GM12878 (cell line): ENCODE data around the gene RARB. TPM values are rescaled to one million over a fixed set of nuclear protein-coding genes. Genes with fewer than 3 reads are reported as not detected.

Source experiments
- ATAC-seq: fragments of 200-7000 bp; cut with Tn5 transposase; 3 replicates; pipeline ENCODE4 v1.9.1; 2020; ENCODE audit warnings: mild to moderate bottlenecking, moderate library complexity
- BruUV-seq: library from RNA; stranded (reverse); fragments of 400-500 nt; replicated peaks from 2 replicates; lab custom pipeline; 2021; lab: Mats Ljungman, UMichigan
- CTCF ChIA-PET: fragments of 300-600 bp; sonication (Branson Sonifier 250); formaldehyde crosslinking; extraction: SDS; loops from one replicate; lab custom pipeline; 2021; ENCODE audit warnings: inconsistent platforms; lab: Yijun Ruan, JAX
- POLR2A ChIA-PET: fragments of 350-600 bp; formaldehyde crosslinking; extraction: SDS; loops from one replicate; lab custom pipeline; 2021; ENCODE audit warnings: inconsistent platforms; lab: Charles Lee
- RAD21 ChIA-PET: fragments of 300-600 bp; sonication (Branson Sonifier 250); formaldehyde crosslinking; loops from one replicate; lab custom pipeline; 2023; ENCODE audit warnings: antibody characterized with exemption; ENCODE audit not compliant: unreplicated experiment; lab: Charles Lee
- SMC1A ChIA-PET: fragments of 300-600 bp; sonication (Branson Sonifier 250); formaldehyde crosslinking; loops from one replicate; lab custom pipeline; 2023; ENCODE audit not compliant: unreplicated experiment, uncharacterized antibody; lab: Charles Lee
- DNase-seq: peaks from one replicate; pipeline ENCODE4 v3.0.0-alpha.2; 2011; ENCODE audit warnings: low read depth, low spot score
- FAIRE-seq: peaks from 3 replicates; lab custom pipeline; 2011; peaks lifted over from hg19 to GRCh38; lab: Jason Lieb, UNC
- H2AFZ ChIP-seq: 2 replicates; pipeline ENCODE4 v1.6.0; 2011; ENCODE audit warnings: low read depth, low read length, control low read depth; ENCODE audit not compliant: control insufficient read depth
- H3K27ac ChIP-seq: 2 replicates; pipeline ENCODE4 v1.5.1; 2011; ENCODE audit warnings: control low read depth; ENCODE audit not compliant: control insufficient read depth, insufficient read depth
- H3K27me3 ChIP-seq, 2 experiments: replicated peaks in 1 of 2; 2 replicates each; pipeline versions ENCODE4 v1.6.0 to v1.6.1; 2011; ENCODE audit warnings: low read length in 1 of 2; ENCODE audit not compliant: control insufficient read depth in 2 of 2, insufficient read depth in 2 of 2
- H3K36me3 ChIP-seq, 2 experiments: 2 replicates each; pipeline ENCODE4 v1.5.1; 2011; ENCODE audit warnings: low read length in 1 of 2; ENCODE audit not compliant: control insufficient read depth in 2 of 2, insufficient read depth in 2 of 2
- H3K4me1 ChIP-seq: 2 replicates; pipeline ENCODE4 v1.6.1; 2011; ENCODE audit warnings: mild to moderate bottlenecking, low read length, moderate library complexity, mixed read lengths; ENCODE audit not compliant: control insufficient read depth, insufficient read depth
- H3K4me2 ChIP-seq: 2 replicates; pipeline ENCODE4 v1.6.0; 2011; ENCODE audit warnings: control low read depth; ENCODE audit not compliant: control insufficient read depth, insufficient read depth
- H3K4me3 ChIP-seq: fragments of 200-600 bp; sonication (generic); 2 replicates; pipeline ENCODE4 v1.5.1; 2016
- H3K79me2 ChIP-seq: 2 replicates; pipeline ENCODE4 v1.6.0; 2011; ENCODE audit warnings: low read length; ENCODE audit not compliant: control insufficient read depth, insufficient read depth
- H3K9ac ChIP-seq: 2 replicates; pipeline ENCODE4 v1.8.0; 2011; ENCODE audit warnings: low read length, control low read depth, mixed read lengths; ENCODE audit not compliant: control insufficient read depth, insufficient read depth
- H3K9me3 ChIP-seq: replicated peaks from 3 replicates; pipeline ENCODE4 v1.5.1; 2011; ENCODE audit warnings: mild to moderate bottlenecking, low read length; ENCODE audit not compliant: control insufficient read depth, insufficient read depth
- H4K20me1 ChIP-seq: 2 replicates; pipeline ENCODE4 v1.6.0; 2011; ENCODE audit not compliant: control insufficient read depth, insufficient read depth
- CBX3 ChIP-seq: fragments of 200-600 bp; sonication (generic); IDR thresholded peaks from 2 replicates; pipeline ENCODE4 v1.6.1; 2016; ENCODE audit warnings: low read depth, borderline replicate concordance
- EP300 ChIP-seq, 2 experiments: fragments of 150-350 bp in 1 of 2; IDR thresholded peaks; 2 replicates each; pipeline ENCODE4 v1.6.1; 2011 to 2012; ENCODE audit warnings: low read depth in 2 of 2, low read length in 2 of 2, borderline replicate concordance in 1 of 2, improper control_type of control experiment in 1 of 2, inconsistent platforms in 1 of 2; ENCODE audit not compliant: control insufficient read depth in 1 of 2
- GABPA ChIP-seq: IDR thresholded peaks from 2 replicates; pipeline ENCODE4 v1.6.1; 2014; ENCODE audit warnings: antibody characterized with exemption, low read depth, mild to moderate bottlenecking, inconsistent platforms
- HCFC1 ChIP-seq: fragments of 150-350 bp; IDR thresholded peaks from 2 replicates; pipeline ENCODE4 v1.6.1; 2014; ENCODE audit warnings: low read length
- JUND ChIP-seq: IDR thresholded peaks from 2 replicates; pipeline ENCODE4 v1.6.1; 2012; ENCODE audit warnings: low read depth, mild to moderate bottlenecking, low read length, improper control_type of control experiment, moderate library complexity
- POLR2AphosphoS5 ChIP-seq: IDR thresholded peaks from 2 replicates; pipeline ENCODE4 v1.6.1; 2011; ENCODE audit warnings: mild to moderate bottlenecking, low read length, inconsistent platforms
- RAD51 ChIP-seq: fragments of 450-650 bp; IDR thresholded peaks from 2 replicates; pipeline ENCODE4 v1.6.1; 2016; ENCODE audit warnings: moderate library complexity, mild to moderate bottlenecking, inconsistent platforms
- SUPT20H ChIP-seq: IDR thresholded peaks from 2 replicates; pipeline ENCODE4 v1.6.1; 2011; ENCODE audit warnings: low read depth, mild to moderate bottlenecking, low read length, moderate library complexity, borderline replicate concordance; ENCODE audit not compliant: control insufficient read depth
- USF2 ChIP-seq: IDR thresholded peaks from 2 replicates; pipeline ENCODE4 v1.6.1; 2011; ENCODE audit warnings: low read depth, low read length, improper control_type of control experiment, borderline replicate concordance
- WGBS: methylation state at CpG from one replicate; pipeline ENCODE4 v1.1.6; 2016; ENCODE audit warnings: low lambda C conversion rate; ENCODE audit not compliant: insufficient replicate concordance, insufficient coverage; ENCODE audit errors: missing lambda C conversion rate; 5-methylcytosine and 5-hydroxymethylcytosine counted together
- in situ Hi-C: fragments of 300-500 bp; cut with MboI; formaldehyde crosslinking; loops from 9 replicates; pipeline ENCODE4 v1.14.3; 2018; ENCODE audit warnings: mixed read lengths
- intact Hi-C: fragments of 100-400 bp; cut with micrococcal nuclease; formaldehyde crosslinking; loops from one replicate; pipeline ENCODE4 v1.14.2; 2022; ENCODE audit not compliant: unreplicated experiment
- polyA plus RNA-seq, 11 experiments: library from polyadenylated mRNA; depleted of rRNA in 4 of 11; unstranded in 6 of 11; stranded (reverse) in 5 of 11; fragments of >200 nt; fragmentation: Nextera tagmentation in 4 of 11; fragmentation: Illumina TruSeq in 1 of 11; extraction: Ambion mirVana in 4 of 11; extraction: Trizol in 1 of 11; gene quantifications; 1 replicate in 1 of 11; 2 replicates in 10 of 11; pipeline versions ENCODE4 v1.2.1 to v1.2.3, GENCODE V29; 2011 to 2016; ENCODE audit warnings: inconsistent platforms in 2 of 11, missing spikeins in 2 of 11, low read depth in 1 of 11
- total RNA-seq, 4 experiments: library from RNA; depleted of rRNA in 3 of 4; stranded (reverse); fragments of >200 nt in 3 of 4; fragmentation: Illumina TruSeq in 1 of 4; extraction: Trizol in 1 of 4; gene quantifications; 2 replicates each; pipeline versions ENCODE4 v1.2.1 to v1.2.3, GENCODE V29; 2013 to 2021

Gene RARB
- total and polyA plus RNA-seq, 10 of the 15 experiments (the other 5 are each of a cell fraction or from before 2014, with no cell fraction given) = 0.05 to 0.06 TPM; not detected in 8

GRCh38 chr3:25429361-25430286, 1.6 kb downstream of the RARB start:
- POLR2A ChIA-PET = no interaction called here
- H3K79me2 ChIP-seq = no peaks in the 10 kb centered on the region
- 22% methylated on average over 12 of the region's 12 CpGs for WGBS
- intact Hi-C loops = no loop called here
- ATAC-seq (no peak), FAIRE-seq (no peak)
- H3K9me3 ChIP-seq = no peaks in the 10 kb centered on the region
- H3K36me3 ChIP-seq = no peaks in the 10 kb centered on the region
- RAD21 ChIA-PET = no interaction called here
- CTCF ChIA-PET = interaction anchor here (0.8 kb wide), 1 partner anchor 12 kb away, joined by 3 read pairs; no protein-coding TSS in a partner anchor
- H3K4me1 ChIP-seq = no peaks in the 10 kb centered on the region
- no peak overlapping the region for H3K4me2 ChIP-seq
- peaks cover 2 to 16% of the 10 kb centered on the region in 2 experiments for H3K27me3 ChIP-seq
- H3K4me3 ChIP-seq = no peak overlapping the region
- no peak overlapping the region for H2AFZ ChIP-seq
- in situ Hi-C loops = no loop called here
- H4K20me1 ChIP-seq = no peaks in the 10 kb centered on the region
- SMC1A ChIA-PET = no interaction called here
- no peak overlapping the region for H3K9ac ChIP-seq
- no peak for TF ChIP-seq EP300 (IDR thresholded peaks at IDR 0.05; ENCODE audit: borderline replicate concordance in 1 of 2, control insufficient read depth in 1 of 2, low read depth in 2 of 2, low read length in 2 of 2)
- no peak for TF ChIP-seq RAD51
- no peak for TF ChIP-seq SUPT20H
- TF ChIP-seq USF2 = no peak
- TF ChIP-seq CBX3 = no peak
- no peak for TF ChIP-seq GABPA
- no peak for TF ChIP-seq HCFC1
- no peak for TF ChIP-seq POLR2AphosphoS5
- no peak for TF ChIP-seq JUND
- TF ChIP-seq, all 136 proteins: peak for 0
- BruUV-seq = no TSS peak
- H3K27ac ChIP-seq = no peak overlapping the region
- no peak for DNase-seq
